DMS53 treated with DMSO at 0.1 percent for 48 hours (cell line): Measurements from ENCODE around the gene GGT6.

Source experiments
- DNase-seq: peaks from one replicate; lab custom pipeline; 2025; ENCODE audit not compliant: unreplicated experiment; lab: John Stamatoyannopoulos, UW

The GGT6 gene

GRCh38 chr17:4554441-4554996 is 5.9 kb downstream of the GGT6 start:
- DNase-seq = no peak

- no peak for DNase-seq
These were observed 6.7 kb downstream of the GGT6 start for GRCh38 chr17:4553669-4554068.

- DNase-seq = no peak
These were observed 8.4 kb downstream of the GGT6 start for GRCh38 chr17:4551796-4552525.

- DNase-seq = no peak
These were observed 9.2 kb downstream of the GGT6 start for GRCh38 chr17:4551141-4551540.

- DNase-seq = no peak
These were observed 9.8 kb downstream of the GGT6 start for GRCh38 chr17:4550534-4551039.

GRCh38 chr17:4549781-4550533 is 10.4 kb downstream of the GGT6 start:
- DNase-seq = no peak

GRCh38 chr17:4548721-4549531 is 11.5 kb downstream of the GGT6 start:
- DNase-seq = peak; percentile 35

- DNase-seq = no peak
These were observed 12.3 kb downstream of the GGT6 start for GRCh38 chr17:4548061-4548461.

GRCh38 chr17:4547118-4547906 is 13.1 kb downstream of the GGT6 start:
- no peak for DNase-seq

- no peak for DNase-seq
These were observed 15.0 kb downstream of the GGT6 start for GRCh38 chr17:4545217-4545951.

GRCh38 chr17:4544951-4545216 is 15.5 kb downstream of the GGT6 start:
- DNase-seq = no peak

GRCh38 chr17:4544135-4544950 is 16.0 kb downstream of the GGT6 start:
- no peak for DNase-seq

GRCh38 chr17:4543557-4544026 is 16.8 kb downstream of the GGT6 start:
- DNase-seq = no peak

- DNase-seq = no peak
These were observed 17.6 kb downstream of the GGT6 start for GRCh38 chr17:4542726-4543191.

- DNase-seq = no peak
These were observed 18.2 kb downstream of the GGT6 start for GRCh38 chr17:4542003-4542725.

GRCh38 chr17:4541328-4542002 is 18.9 kb downstream of the GGT6 start:
- DNase-seq = no peak

GRCh38 chr17:4540687-4541327 is 19.6 kb downstream of the GGT6 start:
- DNase-seq = no peak
